ENCODE measurements around the gene CFAP92.
"Not testable (repeated sequence)": the region's sequence is repeated elsewhere in the genome, so short reads cannot be mapped to it uniquely, and the experiment has no call there.

The CFAP92 gene

DNA sequence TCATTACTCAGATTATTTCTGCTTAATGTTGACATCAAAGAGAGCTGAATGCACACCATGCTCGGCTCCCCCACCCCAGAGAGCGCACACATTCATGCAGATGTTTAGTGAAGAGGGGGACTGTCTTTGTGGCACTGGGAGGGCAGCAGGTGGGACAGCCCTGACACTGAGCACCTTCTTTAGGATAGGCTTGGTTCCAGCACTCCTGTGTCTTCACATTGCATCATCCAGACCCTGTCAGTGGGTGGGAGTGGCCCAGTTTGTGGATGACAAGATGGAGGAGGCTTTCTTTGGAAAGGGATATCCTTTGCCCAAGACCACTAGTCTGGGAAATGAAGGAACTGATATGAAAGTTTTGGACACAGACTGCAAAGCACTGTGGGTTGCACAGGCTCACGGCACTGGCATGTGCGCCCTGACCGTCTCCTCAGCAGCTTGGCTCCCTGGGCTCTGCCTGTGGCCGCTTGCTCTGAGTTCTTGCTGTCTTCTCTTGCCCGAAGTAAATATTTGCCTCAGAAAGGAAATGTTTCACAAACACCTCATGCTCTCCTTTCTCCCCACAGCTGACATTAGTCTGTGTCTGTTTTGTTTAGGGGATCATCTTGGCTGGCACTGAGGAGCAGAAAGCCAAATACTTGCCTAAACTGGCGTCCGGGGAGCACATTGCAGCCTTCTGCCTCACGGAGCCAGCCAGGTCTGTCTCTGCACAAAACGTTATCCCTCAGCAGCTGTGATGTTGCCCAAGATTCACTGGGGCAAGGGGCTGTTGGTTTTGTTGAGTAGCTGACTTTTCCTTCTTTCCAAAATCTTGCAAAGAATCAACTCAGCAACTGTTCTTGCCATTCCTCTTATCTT is 97.8 kb downstream of the CFAP92 start:
- DNase-seq = no peak

DNA sequence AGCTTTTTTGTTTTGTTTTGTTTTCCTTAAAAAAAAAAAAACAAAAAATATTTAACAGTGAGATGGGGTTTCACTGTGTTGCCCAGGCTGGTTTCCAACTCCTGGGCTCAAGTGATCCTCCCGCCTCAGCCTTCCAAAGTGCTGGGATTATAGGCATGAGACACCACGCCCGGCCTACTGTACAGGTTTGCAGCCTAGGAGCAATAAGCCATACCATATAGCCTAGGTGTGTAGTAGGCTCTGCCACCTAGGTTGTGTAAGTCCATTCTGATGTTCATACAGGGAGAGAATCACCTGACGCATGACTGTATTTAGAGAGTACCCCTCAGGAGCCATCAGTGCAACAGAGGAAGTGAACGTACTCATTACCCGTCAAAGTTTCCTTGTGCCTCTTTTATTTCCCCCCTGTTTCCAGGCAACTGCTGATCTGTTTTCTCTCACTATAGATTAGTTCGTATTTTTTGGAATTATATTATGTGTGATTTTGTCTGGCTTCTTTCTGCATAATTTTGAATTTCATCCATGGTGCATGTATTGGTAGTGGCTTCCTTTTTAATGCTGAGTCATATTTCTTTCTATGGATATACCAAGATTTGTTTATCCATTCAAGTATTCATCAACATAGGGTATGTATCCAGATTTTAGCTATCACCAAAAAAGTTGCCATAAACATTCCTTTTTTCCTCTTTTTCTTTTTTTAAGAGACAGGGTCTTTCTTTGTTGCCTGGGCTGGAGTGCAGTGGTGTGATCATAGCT is 104.6 kb downstream of the CFAP92 start:
- DNase-seq = no peak

DNA sequence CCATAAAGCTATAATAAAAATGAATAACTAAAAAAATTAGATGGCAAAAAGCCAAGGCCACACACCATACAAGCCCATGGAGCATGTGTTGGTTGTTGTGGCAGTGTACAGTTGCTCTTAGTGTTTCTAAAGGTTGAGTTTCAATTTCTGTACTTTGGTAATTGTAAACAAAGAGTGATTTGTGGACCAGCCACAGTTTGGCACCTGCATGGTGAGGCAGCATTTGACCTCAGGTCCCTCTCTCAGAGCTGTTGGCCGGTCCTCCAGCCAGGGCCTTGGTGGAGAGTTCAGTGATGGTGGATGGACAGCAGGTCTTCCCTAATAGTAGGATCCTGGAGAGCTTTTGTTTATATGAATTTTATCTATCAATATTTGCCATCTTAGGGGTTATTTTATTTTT is 108.9 kb downstream of the CFAP92 start:
- no peak for DNase-seq

DNA sequence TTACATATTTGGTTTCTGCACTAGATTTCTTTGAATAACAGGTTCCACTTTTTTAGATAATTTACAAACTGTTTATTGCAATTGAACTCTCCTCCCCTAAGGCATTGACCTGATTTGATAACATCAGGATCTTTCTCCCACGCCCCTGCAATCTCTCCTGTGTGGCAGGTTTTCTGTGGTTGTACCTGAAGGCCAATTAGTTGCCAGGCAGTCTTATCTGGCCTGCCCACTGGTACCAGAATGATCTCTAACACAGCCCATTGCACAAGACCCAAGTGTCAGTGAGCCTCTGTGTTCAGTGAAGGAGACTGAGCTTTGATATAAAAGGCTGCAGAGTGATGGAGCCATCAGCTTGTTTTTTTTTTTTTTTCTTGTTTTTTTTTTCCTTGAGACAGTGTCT is 111.2 kb downstream of the CFAP92 start:
- no peak for DNase-seq

DNA sequence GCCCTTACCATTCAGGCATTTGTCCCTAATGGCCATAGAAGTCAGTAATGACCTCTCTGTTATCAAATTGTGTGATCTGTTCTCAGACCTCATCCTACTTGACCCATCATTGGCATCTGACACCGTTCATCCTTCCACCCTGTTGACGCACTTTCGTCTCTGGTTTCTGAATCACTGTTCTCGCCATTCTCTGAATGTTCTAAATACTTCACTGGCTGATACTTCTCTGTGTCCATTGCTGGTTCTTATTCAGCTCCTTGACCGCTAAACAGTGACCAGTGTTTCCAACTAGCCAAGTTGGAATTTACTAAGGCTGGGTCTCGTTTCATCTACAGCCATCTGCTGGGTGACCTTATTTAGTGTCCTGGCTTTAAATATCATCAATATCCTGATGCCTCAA is 112.3 kb downstream of the CFAP92 start:
- no peak for DNase-seq

DNA sequence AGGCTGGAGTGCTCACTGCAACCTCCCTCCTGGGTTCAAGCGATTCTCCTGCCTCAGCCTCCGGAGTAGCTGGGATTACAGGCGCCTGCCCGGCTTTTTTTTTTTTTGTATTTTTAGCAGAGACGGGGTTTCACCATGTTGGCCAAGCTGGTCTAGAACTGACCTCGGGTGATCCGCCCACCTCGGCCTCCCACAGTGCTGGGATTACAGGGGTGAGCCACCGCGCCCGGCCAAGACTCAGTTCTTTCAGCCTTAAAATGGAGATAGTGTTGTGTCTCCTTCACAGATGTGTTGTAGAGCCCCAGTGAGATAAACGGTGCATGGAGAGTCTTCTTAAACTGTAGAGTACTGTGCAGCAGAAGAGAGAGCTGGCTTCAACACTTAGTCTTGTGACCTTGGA is 113.4 kb downstream of the CFAP92 start:
- DNase-seq = not testable (repeated sequence)

DNA sequence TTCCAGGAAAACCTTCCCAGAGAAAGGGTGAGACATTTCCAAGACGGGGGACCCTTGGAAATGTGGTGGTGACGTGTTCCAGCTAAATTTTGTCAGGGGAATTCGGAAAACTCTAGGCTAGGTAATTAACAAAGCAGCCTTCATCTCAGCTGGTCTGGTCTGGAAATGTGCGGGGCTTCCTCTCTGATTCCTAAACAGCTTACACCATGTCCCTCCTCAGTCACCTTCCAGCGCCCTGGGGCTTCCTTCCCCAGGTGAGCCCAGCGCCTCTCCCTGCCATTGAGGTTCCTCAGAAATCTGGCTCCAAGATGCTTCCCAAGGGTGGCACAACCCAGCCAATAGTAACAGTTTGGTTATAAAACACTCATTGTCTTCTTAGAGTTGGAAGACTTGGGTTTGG is 113.9 kb downstream of the CFAP92 start:
- DNase-seq = no peak

DNA sequence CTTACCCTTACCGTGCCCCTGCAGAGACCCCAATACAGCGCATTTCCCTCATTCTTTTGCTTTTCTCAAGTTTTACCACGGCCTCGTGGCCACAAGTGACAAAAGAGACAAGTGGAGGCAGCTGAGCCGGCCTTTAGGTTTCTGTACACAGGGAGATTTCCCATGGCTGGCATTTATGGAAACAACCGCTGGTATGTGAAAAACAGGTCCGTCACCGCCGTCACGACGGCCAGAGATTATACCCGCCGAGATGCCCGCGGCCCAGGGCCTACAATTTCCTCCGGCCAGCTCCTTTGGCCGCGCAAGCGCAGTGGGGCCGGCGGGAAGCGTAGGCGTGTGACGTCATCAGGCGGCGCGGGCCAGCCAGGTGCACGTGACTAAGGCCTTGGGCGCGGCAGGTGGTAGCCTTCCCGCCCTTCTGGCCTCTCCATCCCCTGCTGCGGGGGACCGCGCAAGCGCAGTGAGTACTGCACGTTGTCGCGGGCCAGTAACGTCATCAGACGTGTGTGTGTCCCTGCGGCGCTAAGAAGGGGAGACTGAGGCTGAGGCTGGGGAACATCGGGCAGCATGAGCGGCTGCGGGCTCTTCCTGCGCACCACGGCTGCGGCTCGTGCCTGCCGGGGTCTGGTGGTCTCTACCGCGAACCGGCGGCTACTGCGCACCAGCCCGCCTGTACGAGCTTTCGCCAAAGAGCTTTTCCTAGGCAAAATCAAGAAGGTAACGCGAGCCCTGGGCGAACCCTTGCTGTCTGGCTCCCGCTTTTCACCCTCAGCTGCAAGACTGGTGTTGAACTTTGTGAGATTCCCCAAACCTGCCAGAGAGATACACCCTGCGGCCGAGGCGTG is 114.5 kb downstream of the CFAP92 start, which contains the start of gene ACAD9:
Gene ACAD9 (plus strand): TSS at position 496 of the 845 bp plus-strand sequence. CDS start 72 bp downstream, at position 568.
- peak; percentile 98 for DNase-seq

DNA sequence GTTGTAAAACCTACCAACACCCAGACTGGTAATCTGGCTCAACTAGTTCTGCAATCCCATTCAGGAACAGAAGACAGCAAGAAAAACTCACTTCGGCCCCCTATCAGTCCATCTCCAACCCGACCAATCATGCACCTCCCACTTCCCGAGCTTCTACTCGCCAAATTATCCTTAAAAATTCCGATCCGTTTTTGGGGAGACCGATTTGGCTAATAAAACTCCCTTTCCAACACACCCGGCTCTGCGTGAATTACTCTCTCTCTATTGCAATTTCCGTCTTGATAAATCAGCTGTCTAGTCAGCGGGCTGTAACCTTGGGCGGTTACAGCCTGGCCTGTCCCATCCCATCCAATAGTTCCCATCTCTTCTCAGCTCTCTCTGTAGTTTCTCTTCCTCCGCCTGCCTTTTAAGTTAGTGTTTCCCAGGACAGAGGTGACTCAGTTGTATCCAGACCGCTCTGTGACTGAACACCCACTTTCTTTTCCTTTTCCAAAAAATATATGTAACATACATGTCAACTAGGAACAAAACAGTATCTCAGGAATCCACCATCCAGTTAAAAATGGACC is 115.2 kb downstream of the CFAP92 start:
- DNase-seq = peak; percentile 44

DNA sequence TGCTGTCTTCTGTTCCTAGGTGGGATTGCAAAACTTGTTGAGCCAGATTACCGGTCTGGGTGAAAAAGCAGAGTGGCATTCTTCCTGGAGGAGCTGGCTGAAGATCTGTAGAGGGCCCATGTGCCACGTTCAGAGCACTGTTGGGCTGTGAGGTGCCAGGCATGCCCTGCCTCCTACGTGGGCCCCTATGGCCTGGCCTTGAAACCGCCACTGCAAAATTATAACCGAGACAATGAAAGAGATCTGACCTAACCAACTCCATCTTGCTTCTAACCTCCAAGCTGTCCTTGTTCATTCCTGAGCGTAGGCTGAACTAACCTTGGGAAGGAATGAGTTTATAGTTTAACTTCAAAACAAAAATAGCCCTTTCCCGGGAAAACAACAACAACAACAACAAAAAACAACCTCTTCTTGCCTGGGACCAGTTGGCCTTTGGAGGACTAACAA is 115.8 kb downstream of the CFAP92 start:
- no peak for DNase-seq

DNA sequence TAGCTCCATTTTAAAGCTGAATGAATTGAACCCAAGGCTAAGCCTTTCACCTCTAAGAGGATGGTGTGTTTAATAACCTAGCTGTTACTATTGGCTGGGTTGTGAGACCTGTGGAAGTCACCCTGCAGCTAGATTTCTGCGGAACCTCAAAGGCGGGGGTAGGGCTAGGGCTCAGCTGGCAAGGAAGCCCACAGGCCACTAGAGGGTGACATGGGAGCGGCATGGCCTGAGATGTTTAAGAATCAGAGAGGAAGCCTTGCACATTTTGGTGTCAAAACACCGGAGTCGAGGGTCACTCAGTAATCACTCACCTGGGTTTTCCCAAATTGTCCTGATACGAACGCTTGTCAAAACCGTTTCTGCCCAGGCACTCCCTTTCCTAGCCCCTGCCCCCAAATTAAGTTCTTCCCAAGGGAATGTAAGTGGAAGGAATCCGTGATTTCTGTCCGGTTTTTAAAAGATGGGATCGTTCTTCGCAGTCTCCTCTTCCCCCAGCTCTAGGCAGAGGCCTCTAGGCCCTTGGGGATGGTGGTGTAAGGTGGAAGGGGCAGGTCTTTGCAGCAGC is 118.2 kb downstream of the CFAP92 start:
- DNase-seq = peak; percentile 70

DNA sequence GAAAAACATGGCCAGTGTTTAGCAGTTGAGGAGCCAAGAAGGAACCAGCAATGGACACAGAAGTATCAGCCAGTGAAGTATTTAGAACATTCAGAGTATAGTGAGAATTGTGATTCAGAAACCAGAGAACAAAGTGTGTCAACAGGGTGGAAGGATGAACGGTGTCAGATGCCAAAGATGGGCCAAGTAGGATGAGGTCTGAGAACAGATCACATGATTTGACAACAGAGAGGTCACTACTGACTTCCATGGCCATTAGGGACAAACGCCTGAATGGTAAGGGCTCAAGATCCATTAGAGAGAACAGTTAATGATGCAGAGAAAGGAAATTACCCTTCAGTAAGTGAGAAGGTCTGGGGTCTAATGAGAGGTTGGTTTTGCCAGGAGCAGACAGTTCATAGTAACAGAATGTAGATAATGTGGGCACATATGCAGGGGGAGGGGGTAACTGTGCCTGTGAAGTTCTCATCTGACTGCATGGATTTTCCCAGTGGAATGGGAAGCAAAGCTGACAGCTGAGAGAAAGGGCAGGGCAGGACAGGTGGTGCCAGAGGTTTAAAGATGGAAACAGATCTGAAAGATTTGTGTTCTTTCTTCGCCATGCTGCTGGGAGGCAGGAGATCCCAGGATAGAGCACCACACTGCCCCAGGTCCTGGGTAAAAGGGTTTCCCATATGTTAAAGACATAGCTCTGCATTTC is 119.2 kb downstream of the CFAP92 start:
- DNase-seq = no peak

DNA sequence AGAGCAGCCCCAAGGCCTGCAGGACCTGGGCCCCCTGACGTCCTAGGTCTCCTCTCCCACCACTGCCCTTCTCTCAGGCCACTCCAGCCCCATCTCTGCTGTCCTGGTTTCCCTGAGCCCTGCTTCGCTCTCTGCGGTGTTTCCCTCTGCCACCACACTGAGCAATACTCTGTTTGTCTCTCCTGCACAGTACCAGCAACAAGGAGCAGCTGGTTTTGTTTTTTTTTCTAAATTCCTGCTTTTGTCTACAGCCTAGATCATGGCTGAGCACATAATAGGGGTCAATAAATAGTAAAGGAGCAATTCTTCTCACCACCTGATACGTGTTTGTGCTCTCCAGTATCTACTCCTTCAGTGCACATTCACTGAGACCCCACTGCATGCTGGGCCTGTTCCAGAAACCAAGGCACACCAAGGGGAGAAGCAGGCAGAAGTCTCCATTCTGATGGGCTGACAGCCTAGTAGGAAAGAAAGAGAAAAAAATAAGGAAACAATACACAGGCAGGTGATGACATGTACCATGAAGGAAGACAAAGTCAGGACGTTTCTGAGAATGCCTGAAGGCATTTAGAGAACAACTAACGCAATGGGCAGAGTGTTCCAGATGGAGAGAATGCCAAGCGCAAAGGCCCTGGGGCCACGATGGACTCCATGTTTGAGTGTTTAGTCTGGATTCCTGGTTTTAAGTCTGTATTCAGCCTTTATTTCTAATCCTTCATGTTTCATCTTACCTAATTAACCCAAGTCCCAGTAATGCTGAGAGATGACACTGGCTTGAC is 120.4 kb downstream of the CFAP92 start:
- DNase-seq = no peak

DNA sequence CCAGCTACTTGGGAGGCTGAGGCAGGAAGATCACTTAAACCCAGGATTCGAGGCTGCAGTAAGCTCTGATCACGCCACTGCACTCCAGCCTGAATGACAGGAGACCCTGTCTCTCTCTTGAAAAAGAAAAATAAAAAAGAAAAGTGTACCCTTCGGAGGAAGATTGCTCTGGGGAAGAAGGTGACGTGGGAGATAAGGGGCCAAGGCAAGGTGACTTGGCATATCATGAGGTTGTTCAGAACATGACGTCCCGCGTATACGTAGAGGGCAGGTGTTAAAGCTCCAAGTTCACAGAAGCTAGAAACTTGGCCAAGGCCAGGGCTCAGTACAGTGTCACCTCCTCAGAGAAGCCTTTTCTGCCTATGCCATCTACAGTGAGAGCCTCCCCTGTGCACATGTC is 121.1 kb downstream of the CFAP92 start:
- no peak for DNase-seq

DNA sequence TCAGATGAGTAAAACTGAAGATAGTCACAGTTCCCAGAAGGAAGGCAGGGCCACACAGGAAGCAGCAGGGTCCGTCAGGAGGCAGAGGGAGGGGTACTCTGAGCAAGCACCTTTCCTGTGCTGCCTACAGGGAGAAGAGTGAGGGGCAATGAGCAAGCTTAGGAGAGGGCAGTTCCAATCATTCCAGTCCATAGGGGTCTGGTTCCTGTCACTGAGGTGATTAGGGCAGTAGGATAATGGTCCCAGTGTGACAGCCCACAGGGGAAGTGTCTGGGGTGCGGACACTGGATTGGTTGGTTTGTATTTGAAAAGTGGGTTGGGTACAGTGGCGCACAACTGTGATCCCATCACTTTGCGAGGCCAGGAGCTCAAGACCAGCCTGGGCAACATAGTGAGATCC is 121.6 kb downstream of the CFAP92 start:
- DNase-seq = no peak

DNA sequence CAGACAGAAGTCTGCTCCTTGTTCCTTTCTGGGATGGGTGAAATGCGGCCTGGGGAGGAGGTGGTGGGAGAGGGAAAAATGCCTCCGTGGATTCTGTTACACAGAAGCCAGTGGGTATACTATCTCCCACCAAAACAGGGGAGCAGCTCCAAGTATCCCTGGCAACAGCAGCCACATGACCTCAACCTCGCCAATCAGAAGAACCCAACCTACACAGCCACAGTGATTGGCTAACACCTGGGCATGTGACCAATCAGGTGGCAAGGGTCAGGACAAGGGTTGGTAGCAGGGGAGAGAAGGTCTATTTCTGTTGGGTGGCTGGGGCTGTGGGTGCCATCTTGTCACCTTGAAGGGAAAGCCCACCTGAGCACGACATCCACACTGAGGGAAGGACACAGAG is 123.5 kb downstream of the CFAP92 start:
- DNase-seq = no peak

DNA sequence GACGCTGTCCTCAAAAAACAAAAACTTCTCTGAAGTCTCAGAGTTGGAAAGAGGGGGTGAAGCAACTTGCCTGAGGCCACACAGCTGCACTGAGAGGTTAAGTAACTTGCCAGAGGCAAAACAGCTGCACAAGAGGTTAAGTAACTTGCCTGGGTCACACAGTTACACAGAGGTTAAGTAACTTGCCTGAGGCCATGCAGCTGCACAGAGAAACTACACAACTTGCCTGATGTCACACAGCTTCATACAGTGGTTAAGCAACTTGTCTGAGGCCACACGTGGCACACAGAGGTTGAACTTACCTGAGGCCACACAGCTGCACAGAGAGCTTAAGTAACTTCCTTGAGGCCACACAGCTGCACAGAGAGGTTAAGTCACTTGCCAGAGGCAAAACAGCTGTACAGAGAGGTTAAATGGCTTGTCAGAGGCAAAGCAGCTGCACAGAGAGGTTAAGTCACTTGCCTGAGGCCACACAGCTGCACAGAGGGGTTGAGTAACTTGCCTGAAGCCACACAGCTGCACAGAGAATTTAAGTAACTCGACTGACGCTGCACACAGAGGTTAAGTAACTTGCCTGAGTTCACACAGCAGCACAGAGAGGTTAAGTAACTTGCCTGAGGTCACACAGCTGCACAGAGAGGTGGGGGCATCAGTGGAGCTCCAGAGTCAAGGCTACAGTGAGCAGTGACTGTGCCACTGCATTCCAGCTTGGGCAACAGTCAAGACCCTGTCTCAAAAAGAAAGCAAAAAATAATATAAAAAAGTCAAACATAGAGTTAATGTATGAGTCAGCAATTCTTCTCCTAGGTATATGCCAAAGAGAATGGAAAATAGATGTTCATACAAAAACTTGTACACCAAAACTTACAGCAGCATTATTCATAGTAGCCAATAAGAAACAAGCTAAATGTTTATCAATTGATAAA is 126.4 kb downstream of the CFAP92 start:
- no peak for DNase-seq

DNA sequence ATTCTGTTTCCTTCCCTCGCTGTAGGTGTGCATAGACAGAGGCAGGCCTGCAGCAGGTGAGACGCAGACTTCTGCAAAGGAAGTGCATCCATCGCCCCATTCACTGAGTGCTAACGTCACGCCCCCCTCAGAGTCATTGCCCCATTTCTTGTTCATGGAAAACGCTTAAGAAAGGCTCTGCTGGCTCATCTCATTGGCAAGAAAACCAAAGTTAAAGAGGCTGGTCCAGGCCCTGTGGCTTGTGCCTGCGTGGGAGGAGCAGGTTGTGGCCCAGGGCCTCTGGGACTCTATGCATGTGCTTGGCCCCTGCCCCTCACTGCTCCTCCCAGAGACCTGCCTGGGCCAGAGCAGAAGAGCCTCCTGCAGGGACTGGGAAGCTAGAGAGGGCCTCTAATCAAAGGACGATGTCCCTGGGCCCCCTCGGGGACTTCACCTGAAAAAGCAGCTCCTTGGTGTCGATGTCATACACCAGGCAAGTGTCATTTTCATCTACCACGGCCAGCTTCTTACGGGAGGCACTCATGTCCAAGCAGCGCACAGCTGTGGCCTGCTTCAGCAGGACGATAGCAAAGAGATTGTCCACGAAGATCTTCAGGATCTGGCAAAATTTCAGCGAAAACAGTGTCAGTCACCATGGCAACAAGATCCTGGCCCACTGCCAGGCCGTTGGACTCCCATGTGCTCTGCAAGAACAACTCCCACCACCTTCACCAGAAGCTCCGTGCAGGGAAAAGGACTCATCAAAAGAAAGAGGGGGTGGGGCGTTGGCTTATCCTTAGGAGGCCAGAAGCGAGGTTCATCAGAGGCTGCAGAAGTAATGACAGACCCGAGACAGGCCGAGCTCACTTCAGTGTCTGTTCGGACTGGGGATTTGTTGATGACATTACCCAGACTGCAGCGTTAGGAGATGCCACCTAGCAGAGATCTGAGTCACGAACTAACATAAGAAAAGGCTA is 128.7 kb downstream of the CFAP92 start:
- not testable (repeated sequence) for DNase-seq

Measured in CD4-positive, alpha-beta T cell treated with Interleukin-21 for 1 hour (primary cell).